LoVo (cell line): ENCODE data around the gene HOXA7.

Source experiments
- DNase-seq: peaks from one replicate; pipeline ENCODE4 v3.0.0-alpha.2; 2016; ENCODE audit warnings: low spot score

Gene HOXA7

GRCh38 chr7:27193335-27194001 lies 37.0 kb upstream of the HOXA7 start:
- DNase-seq, result no peak

- DNase-seq, result no peak
These were observed 36.3 kb upstream of the HOXA7 start for GRCh38 chr7:27192546-27193334.

GRCh38 chr7:27191833-27192545 lies 35.5 kb upstream of the HOXA7 start:
- no peak for DNase-seq

- no peak for DNase-seq
These were observed 34.8 kb upstream of the HOXA7 start for GRCh38 chr7:27191161-27191731.

- no peak for DNase-seq
These were observed 33.7 kb upstream of the HOXA7 start for GRCh38 chr7:27189997-27190748.

GRCh38 chr7:27189295-27189996 lies 33.0 kb upstream of the HOXA7 start:
- DNase-seq, result peak; percentile 83

- no peak for DNase-seq
These were observed 32.2 kb upstream of the HOXA7 start for GRCh38 chr7:27188386-27189294.

GRCh38 chr7:27187475-27188385 lies 31.3 kb upstream of the HOXA7 start:
- no peak for DNase-seq

GRCh38 chr7:27186668-27187474 lies 30.4 kb upstream of the HOXA7 start:
- DNase-seq, result no peak

GRCh38 chr7:27185854-27186667 lies 29.6 kb upstream of the HOXA7 start:
- DNase-seq, result no peak

- peak; percentile 95 for DNase-seq
These were observed 28.8 kb upstream of the HOXA7 start, which contains the start of gene HOXA11 for GRCh38 chr7:27185013-27185853. Gene HOXA11 (minus strand): TSS chr7:27185232. CDS start chr7:27185144, 88 bp downstream.

- no peak for DNase-seq
These were observed 28.0 kb upstream of the HOXA7 start for GRCh38 chr7:27184337-27185012.

- DNase-seq, result no peak
These were observed 27.3 kb upstream of the HOXA7 start for GRCh38 chr7:27183682-27184336.

- no peak for DNase-seq
These were observed 26.6 kb upstream of the HOXA7 start for GRCh38 chr7:27182861-27183681.
